GM12873 (cell line): ENCODE results near the gene MASP1.

Experiments used
- CTCF ChIP-seq: IDR thresholded peaks from 2 replicates; pipeline ENCODE4 v1.5.1; 2012; ENCODE audit warnings: low read depth, mild to moderate bottlenecking, moderate library complexity, low read length, control low read depth; ENCODE audit not compliant: insufficient read depth; ENCODE audit errors: missing control alignments

Gene MASP1

GRCh38 chr3:187310226-187310625, 18.7 kb upstream of the MASP1 start:
- no peak for TF ChIP-seq CTCF

- TF ChIP-seq CTCF = no peak
Observed at GRCh38 chr3:187305881-187306280, 14.3 kb upstream of the MASP1 start.

GRCh38 chr3:187299611-187300010, 8.1 kb upstream of the MASP1 start:
- no peak for TF ChIP-seq CTCF

- TF ChIP-seq CTCF = no peak
Observed at GRCh38 chr3:187296911-187297310, 5.4 kb upstream of the MASP1 start.

DNA sequence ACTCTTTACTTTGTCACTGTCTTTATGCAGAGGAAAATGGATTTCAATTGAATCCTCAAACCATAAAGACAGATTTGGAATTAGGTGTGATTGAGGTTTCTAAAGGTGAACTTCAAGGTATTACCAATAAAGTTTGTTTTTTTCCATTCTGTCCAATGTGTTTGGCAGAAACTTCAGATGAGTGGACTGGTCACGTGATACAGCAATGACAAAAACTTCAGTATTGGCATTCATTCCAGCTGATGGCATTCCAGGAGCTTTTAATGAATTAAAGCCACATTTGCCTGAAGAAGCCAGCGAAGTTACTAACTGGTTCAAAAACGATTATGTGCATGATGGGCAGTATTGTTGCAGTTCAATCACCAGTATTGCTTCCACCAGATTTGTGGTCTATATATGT, 4.5 kb upstream of the MASP1 start:
- TF ChIP-seq CTCF = no peak

DNA sequence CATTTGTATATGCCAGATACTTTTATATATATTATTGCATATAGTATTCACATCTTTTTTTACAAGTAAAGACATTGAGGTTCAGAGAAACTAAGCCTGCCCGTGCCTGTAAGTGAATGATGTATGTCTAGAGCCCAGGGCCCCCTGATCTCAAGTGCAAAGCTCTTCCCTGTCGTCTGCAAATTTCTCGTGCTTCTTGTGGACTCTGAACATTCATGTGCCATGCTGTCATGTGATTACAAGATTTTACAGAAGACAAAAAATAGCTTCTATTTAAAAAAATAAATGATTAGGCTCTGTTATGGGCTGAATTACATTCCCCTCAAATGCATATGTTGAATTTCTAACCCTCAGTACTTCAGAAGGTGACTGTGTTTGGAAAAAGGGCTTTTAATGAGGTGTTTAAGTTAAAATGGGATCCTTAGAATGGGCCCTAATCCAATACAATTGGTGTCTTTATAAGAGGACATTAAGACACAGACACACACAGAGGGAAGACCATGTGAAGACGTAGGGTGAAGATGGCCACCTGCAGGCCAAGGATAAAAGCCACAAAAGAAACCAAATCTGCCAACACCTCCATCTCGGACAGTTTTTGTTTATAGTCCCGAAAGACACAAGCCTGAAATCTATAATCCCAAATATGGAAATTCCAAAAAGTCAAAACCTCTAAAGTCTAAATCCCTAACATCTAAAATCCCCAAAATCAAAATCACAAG, 3.9 kb upstream of the MASP1 start:
- TF ChIP-seq CTCF = no peak

GRCh38 chr3:187293516-187294430, 2.2 kb upstream of the MASP1 start:
- TF ChIP-seq CTCF = no peak
